ENCODE measurements around the gene RASSF3.
"Not testable (repeated sequence)": the region's sequence is repeated elsewhere in the genome, so short reads cannot be mapped to it uniquely, and the experiment has no call there.

RASSF3 gene

GRCh38 chr12:64598831-64599230 lies 11.5 kb upstream of the RASSF3 start:
- DNase-seq = no peak

DNA sequence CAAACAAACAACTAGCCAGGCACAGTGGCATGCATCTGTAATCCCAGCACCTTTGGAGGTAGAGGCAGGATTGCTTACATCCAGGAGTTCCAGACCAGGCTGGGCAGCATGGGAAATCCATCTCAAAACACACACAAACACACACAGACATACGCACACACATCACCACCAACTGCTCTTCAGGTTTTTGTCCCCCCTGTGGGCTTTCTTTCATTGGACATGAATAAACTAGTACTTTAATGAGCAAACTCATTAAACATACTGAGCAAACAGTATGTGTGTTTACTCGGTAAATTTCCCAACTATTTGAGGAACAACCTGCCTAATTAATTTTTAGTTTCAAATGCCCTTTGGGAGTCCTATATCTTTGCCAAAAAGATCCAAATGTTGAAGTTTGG lies 10.1 kb upstream of the RASSF3 start:
- DNase-seq = no peak

GRCh38 chr12:64603183-64603841 lies 7.0 kb upstream of the RASSF3 start:
- DNase-seq = no peak

DNA sequence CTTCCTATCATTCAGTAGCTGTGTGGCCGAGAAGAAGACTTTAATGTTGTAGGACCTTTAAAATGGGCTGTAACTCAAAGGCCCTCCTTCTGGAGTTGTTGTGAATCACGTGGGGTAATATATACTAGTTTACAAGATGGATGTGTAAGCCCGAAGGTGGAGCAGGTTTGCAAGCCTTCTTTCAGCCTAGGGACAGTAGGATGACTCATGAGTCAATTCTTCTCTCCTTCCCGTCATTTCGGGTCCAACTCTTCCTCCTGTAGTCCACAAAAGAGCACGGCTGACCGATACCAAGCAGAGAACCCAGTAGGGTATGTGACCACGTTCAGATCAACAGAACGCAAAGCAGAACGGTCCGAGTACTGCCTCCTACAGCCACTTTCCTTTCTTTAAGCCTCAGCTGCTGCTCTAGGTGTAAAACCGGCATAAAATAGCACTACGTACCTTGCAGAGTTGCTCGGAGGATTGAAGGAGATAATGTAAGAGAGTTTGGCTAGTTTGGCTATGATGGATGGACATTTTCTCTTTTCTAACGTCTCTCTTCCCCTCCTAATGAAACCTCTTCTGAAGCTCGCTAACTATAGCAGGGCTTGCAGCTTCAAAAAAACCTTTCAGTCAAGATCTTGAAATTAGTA lies 1.3 kb upstream of the RASSF3 start:
- DNase-seq = no peak

- DNase-seq = no peak
Measured at GRCh38 chr12:64609536-64610078, 688 bp upstream of the RASSF3 start.

GRCh38 chr12:64610660-64611340 lies 505 bp downstream of the RASSF3 start:
- DNase-seq = peak; percentile 36

DNA sequence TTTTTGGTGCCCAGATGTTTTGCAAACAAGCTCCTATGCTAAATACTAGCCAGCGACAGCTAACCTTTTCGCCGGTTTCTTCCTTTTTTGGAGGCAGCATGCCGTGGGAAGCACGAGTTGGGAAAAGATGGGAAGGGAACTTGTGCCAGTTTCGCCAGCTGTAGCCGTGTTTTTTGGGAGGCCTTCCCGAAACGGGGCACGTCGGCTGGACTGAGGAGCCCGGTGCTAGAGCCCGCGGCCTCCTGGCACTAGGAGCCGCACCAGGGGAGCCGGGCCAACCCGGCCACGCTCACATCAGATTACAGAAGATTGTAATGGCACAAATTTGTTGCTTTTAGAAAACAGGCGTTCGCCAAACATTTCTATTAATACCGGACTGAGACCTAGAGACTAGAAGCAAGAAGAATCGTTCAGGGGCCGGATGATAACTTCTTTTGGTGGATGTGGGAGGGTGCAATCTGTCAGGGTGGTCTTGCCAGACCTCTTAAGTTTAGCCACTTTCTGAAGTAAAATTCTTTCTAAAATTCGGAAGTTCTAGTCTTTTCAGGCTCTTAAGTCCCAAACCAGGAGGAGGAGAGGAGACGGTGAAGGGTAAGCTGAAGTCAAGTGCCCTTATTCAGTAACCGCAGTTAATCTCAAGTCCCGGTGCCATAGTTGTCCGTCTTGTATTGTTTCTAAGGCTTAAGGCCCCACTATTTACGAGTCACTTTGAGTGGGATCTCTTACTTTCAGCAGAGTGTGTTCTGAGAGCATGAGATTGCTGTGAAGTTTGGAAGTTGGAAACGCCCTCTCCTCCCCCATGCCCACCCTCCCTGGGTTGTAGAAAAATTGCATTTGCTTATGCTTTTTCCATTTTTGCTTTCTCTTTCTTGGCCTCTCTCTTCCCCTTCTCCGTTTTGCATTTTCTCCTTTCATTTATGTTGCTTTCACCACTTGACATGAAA lies 1.3 kb downstream of the RASSF3 start:
- no peak for DNase-seq

DNA sequence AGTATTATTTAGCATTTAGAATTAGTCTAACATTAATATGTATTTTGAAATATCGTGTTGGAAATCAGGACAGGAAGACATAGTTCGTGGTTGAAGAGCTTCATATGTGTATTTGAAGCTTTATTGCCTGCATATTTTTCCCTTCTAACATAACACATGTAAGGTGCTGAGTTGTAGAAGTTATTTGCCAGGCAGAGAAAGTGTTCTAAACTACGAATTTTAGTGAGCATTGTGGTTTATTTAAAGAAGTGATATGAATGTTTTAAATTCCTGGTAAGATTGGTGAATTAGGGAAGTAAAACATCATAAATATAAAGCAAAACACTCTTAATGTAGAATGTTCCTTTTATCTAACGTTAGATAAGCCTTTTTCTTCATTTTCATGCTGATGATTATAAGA lies 2.5 kb downstream of the RASSF3 start:
- no peak for DNase-seq

DNA sequence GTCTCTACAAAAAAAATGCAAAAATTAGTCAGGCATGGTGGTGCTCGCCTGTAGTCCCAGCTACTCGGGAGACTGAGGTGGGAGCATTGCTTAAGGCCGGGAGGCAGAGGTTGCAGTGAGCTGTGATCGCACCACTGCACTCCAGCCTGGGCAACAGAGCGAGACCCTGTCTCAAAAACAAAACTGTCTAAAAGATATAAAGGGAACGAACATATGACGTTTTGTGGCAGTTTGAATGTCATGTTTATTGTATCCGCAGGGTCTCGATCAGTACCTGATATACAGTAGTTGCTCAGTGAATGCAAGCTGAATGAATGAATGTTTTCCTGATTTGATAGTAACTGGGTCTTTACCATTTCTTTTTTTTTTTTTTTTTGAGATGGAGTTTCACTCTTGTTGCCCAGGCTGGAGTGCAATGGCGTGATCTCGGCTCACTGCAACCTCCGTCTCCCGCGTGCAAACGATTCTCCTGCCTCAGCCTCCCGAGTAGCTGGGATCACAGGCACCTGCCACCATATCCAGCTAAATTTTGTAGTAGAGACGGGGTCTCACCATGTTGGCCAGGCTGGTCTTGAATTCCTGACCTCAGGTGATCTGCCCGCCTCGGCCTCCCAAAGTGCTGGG lies 3.6 kb downstream of the RASSF3 start:
- DNase-seq = not testable (repeated sequence)

DNA sequence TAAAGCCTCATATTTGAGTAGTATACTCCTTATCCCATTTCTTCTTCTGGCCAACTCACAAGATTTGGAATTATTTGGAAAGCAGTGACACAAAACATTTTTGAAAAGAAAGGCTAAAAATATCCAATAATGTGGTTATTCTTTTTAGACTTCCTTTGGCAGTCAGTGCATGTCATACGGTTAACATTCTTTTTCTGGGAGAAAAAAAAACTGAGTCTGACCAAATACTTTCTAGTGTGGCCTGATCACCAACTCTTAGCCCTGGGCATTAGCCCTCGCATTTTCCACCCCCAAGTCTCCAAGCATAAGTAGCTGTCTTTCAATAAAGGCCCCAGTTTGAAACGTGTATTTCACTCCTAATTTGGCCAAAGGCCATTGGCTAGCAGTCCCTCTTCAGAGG lies 5.9 kb downstream of the RASSF3 start:
- peak; percentile 57 for DNase-seq

- peak; percentile 44 for DNase-seq
Measured at GRCh38 chr12:64618953-64619590, 8.8 kb downstream of the RASSF3 start.

DNA sequence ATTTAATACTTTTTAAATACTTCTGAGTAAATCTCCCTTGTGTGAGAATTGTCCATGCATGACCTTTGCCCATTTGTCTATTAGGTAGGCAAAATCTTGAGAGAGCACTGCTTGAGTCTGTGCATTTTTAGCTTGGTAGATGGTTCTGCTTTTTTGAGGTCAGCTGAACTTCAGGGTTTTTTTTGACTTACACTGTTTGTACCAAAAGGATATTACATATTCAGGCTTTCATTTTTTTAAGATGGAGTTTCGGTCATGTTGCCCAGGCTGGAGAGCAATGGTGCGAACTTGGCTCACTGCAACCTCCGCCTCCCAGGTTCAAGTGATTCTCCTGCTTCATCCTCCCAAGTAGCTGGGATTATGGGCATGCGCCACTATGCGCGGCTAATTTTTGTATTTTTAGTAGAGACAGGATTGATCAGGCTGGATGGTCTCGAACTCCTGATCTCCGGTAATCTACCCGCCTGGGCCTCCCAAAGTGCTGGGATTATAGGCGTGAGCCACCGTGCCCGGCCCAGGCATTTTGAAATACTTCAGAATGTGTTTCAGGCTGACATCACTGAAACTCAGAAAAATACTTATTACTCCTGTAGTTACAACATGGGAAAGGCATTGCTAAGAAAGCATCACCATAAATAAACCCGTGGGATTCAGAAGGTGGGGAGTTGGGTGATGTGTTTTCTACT lies 11.1 kb downstream of the RASSF3 start:
- no peak for DNase-seq

GRCh38 chr12:64624035-64624434 lies 13.7 kb downstream of the RASSF3 start:
- DNase-seq = no peak

GRCh38 chr12:64625243-64626077 lies 15.2 kb downstream of the RASSF3 start:
- DNase-seq = peak; percentile 86

DNA sequence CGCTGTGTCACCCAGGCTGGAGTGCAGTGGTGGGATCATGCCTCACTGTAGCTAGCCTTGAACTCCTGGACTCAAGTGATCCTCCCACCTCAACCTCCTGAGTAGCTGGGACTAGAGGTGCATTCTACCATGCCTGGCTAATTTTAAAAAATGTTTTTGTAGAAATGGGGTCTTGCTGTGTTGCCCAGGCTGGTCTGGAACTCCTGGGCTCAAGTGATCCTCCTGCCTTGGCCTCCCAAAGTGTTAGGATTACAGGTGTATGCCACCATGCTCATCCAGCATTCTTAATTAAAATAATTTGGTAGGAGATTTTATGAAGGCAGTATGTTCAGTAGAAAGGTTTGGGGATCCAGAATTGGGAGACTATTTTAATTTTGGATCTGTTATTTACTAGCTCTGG lies 16.3 kb downstream of the RASSF3 start:
- not testable (repeated sequence) for DNase-seq

- DNase-seq = peak; percentile 81
Measured at GRCh38 chr12:64627771-64628170, 17.5 kb downstream of the RASSF3 start.

- no peak for DNase-seq
Measured at GRCh38 chr12:64631197-64631596, 20.9 kb downstream of the RASSF3 start.

DNA sequence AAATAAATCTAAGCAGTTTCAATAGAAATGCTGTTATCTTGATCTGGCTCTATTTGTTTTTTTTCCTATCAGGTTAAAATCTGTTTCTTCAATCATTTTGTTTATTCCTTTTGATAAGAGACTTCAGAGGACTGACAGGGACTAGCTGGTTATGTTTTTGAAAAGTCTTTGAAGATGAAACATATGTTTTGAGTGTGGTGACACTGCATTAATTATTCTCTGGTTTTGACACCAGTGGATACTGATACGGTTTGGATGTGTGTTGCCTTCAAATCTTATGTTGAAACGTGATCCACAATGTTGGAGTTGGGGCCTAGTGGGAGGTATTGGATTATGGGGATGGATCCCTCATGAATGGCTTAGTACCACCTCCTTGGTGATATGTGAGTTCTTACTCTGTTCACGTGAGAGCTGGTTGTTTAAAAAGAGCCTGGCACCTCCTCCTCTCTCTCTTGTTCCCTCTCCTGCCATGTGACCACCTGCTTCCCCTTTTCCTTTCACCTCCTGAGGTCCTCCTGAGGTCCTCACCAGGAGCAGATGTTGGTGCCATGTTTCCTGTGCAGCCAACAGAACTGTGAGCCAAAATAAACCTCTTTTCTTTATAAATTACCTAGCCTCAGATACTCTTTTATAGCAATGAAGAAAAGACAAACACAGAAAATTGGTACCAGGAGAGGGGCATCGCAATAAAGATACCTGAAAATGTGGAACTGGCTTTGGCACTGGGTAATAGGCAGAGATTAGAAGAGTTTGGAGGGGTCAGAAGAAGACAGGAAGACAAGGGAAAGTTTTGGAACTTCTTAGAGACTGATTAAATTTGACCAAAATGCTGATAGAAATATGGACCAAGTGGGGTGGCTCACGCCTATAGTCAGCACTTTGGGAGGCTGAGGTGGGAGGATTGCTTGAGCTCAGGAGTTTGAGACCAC lies 23.0 kb downstream of the RASSF3 start:
- DNase-seq = no peak

DNA sequence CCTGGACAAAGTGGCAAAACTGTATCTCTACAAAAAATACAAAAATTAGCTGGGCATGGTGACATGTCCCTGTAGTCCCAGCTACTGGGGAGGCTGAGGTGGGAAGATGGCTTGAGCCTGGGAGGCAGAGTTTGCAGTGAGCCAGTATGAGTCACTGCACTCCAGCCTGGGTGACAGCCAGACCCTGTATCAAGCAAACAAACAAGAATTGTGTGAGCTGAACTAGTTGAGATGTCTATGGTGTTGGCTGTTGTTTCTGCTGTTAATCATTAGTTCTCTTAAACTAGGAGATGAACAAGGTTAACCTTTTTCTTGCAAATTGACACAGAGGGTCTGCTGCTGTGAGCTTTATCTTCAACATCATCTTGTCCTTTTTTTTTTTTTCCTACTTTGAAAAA lies 23.6 kb downstream of the RASSF3 start:
- DNase-seq = peak; percentile 44

Measured in fibroblast of upper back skin (primary cell).